Tibial nerve (tissue), 4 donors: ENCODE results near the gene DPP7. TPM values are rescaled to one million over a fixed set of nuclear protein-coding genes. Genes with fewer than 3 reads are reported as not detected.

Experiments
- DNase-seq, 2 donors: peaks; one replicate each; pipeline ENCODE4 v3.0.0-alpha.2; 2019; ENCODE audit warnings: low spot score in 2 of 2
- H3K27ac ChIP-seq, 4 donors: fragments of 200-600 bp; sonication (generic) in 3 of 4; one replicate each; pipeline ENCODE4 v1.5.1; 2017 to 2019; ENCODE audit warnings: mild to moderate bottlenecking in 1 of 4
- H3K27me3 ChIP-seq, 2 donors: fragments of 200-600 bp; sonication (generic) in 1 of 2; one replicate each; pipeline versions ENCODE4 v1.5.1 to v1.6.0; 2017 to 2019
- H3K36me3 ChIP-seq, 3 donors: fragments of 200-600 bp; sonication (generic); one replicate each; pipeline ENCODE4 v1.5.1; 2018 to 2019
- H3K4me1 ChIP-seq, 4 donors: fragments of 200-600 bp; sonication (generic) in 3 of 4; one replicate each; pipeline ENCODE4 v1.5.1; 2017 to 2019
- H3K4me3 ChIP-seq, 4 donors: fragments of 200-600 bp; sonication (generic) in 3 of 4; one replicate each; pipeline ENCODE4 v1.5.1; 2017 to 2019; ENCODE audit warnings: mild to moderate bottlenecking in 1 of 4, moderate library complexity in 1 of 4
- H3K9me3 ChIP-seq, 4 donors: fragments of 200-600 bp; sonication (generic) in 3 of 4; one replicate each; pipeline ENCODE4 v1.5.1; 2017 to 2019
- EP300 ChIP-seq, 2 donors: sonication (generic); formaldehyde crosslinking; IDR thresholded peaks; one replicate each; pipeline ENCODE4 v1.6.1; 2017; ENCODE audit warnings: antibody characterized with exemption in 2 of 2, mild to moderate bottlenecking in 1 of 2
- POLR2A ChIP-seq, 2 donors: fragments of 450-650 bp; IDR thresholded peaks; one replicate each; pipeline ENCODE4 v1.6.1; 2017; ENCODE audit warnings: antibody characterized with exemption in 2 of 2, mild to moderate bottlenecking in 2 of 2, moderate library complexity in 2 of 2
- WGBS, 2 donors: methylation state at CpG; one replicate each; pipeline ENCODE4 v1.1.5; 2018; 5-methylcytosine and 5-hydroxymethylcytosine counted together
- total RNA-seq, 4 donors: library from RNA; depleted of rRNA; stranded (reverse); fragments of >200 nt; gene quantifications; one replicate each; pipeline ENCODE4 v1.1.0, GENCODE V29; 2016
- TF ChIP-seq, protein P1 (sequence below), 5 experiments: fragments of 200-600 bp in 3 of 5; fragments of 450-650 bp in 2 of 5; sonication (generic) in 3 of 5; IDR thresholded peaks; one replicate each; pipeline ENCODE4 v1.5.1; 2016 to 2019; ENCODE audit warnings: antibody characterized with exemption in 5 of 5, mild to moderate bottlenecking in 3 of 5, moderate library complexity in 2 of 5

The DPP7 gene
- total RNA-seq, 4 donors from 2014 or later = 74.7 to 272 (median 145) TPM

DNA sequence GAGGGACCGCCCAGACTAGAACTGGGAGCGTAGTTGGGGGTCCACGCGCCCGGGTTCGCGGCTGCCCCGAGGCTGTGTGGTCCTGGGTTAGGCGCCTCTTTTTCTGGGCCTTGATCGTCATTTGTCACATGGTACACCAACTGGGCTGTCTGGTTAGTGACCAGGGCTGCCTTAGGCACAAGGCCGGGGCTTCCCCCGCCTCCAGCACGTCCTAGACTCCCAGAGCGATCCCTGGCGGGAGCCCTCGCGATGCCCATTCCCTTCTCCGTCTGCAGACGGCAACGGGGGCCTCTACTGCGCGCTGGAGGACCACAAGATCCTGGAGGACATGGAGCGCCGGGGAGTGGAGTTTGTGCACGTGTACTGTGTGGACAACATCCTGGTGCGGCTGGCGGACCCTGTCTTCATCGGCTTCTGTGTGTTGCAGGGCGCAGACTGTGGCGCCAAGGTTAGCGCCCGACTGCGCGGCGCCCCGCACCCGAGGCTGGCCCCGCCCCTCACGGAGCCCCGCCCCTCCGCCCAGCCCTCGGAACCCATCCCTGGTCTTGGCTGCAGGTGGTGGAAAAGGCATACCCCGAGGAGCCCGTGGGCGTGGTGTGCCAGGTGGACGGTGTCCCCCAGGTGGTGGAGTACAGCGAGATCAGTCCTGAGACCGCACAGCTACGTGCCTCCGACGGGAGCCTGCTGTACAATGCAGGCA is 35.7 kb downstream of the DPP7 start:
- H3K36me3 ChIP-seq = peaks cover 0 to 56% (median 24%) of the 10 kb centered on the region in 3 donors
- H3K27ac ChIP-seq = peak overlapping the region in 2 of 4 donors; percentile 81 to 89
- H3K27me3 ChIP-seq = peaks cover 0 to 4% of the 10 kb centered on the region in 2 donors
- peak overlapping the region in 2 of 4 donors; percentile 48 to 82 for H3K4me3 ChIP-seq
- TF ChIP-seq EP300 (IDR thresholded peaks at IDR 0.05) (no peak), POLR2A (IDR thresholded peaks at IDR 0.05) (no peak)
- TF ChIP-seq, protein P1, sequence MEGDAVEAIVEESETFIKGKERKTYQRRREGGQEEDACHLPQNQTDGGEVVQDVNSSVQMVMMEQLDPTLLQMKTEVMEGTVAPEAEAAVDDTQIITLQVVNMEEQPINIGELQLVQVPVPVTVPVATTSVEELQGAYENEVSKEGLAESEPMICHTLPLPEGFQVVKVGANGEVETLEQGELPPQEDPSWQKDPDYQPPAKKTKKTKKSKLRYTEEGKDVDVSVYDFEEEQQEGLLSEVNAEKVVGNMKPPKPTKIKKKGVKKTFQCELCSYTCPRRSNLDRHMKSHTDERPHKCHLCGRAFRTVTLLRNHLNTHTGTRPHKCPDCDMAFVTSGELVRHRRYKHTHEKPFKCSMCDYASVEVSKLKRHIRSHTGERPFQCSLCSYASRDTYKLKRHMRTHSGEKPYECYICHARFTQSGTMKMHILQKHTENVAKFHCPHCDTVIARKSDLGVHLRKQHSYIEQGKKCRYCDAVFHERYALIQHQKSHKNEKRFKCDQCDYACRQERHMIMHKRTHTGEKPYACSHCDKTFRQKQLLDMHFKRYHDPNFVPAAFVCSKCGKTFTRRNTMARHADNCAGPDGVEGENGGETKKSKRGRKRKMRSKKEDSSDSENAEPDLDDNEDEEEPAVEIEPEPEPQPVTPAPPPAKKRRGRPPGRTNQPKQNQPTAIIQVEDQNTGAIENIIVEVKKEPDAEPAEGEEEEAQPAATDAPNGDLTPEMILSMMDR (IDR thresholded peaks at IDR 0.05) = no peak
- DNase-seq = no peak
- H3K4me1 ChIP-seq = peaks cover 0 to 25% (median 13%) of the 10 kb centered on the region in 4 donors
- no peaks in the 10 kb centered on the region for H3K9me3 ChIP-seq
- 40 to 59% methylated on average over 37 to 43 of the region's 51 CpGs for WGBS, 2 donors

DNA sequence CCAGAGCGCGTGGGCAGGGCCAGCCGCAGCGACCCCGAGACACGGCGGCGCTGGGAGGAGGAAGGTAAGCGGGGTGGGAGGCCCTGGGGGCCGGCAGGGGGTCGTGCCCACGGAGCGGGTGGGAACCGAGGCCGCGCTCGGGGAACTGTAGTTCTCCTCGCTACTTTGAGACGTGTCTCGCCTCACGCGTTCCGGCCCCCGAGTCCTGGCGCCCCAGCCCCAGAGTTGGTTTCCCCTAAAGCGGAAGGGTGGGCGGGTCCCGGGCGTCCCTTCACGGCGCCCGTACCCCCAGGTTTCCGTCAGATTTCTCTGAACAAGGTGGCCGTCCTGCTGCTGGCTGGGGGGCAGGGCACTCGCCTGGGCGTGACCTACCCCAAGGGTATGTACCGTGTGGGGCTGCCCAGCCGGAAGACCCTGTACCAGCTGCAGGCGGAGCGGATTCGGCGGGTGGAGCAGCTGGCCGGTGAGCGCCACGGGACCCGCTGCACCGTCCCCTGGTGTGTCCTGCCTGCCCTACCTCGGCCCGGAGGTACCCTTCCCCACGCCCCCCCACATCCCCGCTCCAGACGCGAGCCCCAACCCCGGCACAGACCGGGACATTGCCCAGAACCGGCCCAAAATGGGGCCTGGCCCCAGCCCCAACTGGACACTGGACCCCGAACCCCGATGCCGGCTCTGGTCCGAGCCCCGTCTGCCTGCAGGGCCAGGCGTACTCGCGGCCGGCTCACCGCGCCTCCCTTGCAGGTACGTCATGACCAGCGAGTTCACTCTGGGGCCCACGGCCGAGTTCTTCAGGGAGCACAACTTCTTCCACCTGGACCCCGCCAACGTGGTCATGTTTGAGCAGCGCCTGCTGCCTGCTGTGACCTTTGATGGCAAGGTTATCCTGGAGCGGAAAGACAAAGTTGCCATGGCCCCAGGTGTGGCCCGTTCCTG is 36.5 kb downstream of the DPP7 start:
- TF ChIP-seq, protein P1 (IDR thresholded peaks at IDR 0.05) = no peak
- TF ChIP-seq POLR2A (IDR thresholded peaks at IDR 0.05) (no peak), EP300 (IDR thresholded peaks at IDR 0.05) (no peak)
- 19 to 41% methylated on average over 15 to 43 of the region's 76 CpGs for WGBS, 2 donors
- Histone ChIP-seq H3K27ac (peak overlapping the region; percentile 11 to 89 (median 65)), H3K27me3 (peaks cover 0 to 4% of the 10 kb centered on the region in 2 donors), H3K36me3 (peaks cover 0 to 48% (median 24%) of the 10 kb centered on the region in 3 donors), H3K9me3 (no peaks in the 10 kb centered on the region), H3K4me3 (peak overlapping the region; percentile 43 to 82 (median 56)), H3K4me1 (peaks cover 0 to 25% (median 13%) of the 10 kb centered on the region in 4 donors)
- DNase-seq = no peak

DNA sequence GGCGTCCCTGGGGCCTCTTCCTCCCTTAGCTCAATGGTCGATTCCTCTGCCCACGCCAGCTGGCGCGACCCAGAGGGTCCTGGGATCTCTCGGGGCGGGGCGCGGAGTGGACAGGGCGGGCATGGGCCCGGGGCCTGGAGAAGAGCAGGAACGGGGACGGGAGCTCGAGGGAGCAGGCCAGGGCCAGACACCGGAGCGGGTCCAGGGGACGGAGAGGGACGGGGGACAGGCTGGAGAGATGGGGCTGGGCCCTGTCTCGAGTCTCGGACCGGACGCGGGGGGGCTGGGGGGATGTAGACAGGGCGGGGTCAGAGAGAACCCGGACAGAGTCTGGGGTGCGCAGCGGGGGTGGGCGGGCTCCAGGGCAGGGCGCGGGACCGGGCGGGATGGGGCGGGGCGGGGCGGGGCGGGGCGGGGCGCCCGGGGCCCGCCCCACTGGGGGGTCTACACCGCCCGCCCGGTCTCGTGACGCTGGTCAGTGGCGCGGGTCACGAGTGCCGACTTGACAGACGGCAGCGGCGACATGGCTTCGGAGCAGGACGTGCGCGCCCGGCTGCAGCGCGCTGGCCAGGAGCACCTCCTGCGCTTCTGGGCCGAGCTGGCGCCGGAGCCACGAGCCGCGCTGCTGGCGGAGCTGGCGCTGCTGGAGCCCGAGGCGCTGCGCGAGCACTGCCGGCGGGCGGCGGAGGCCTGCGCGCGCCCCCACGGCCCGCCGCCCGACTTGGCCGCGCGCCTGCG is 37.4 kb downstream of the DPP7 start, which contains the start of gene UAP1L1:
Gene UAP1L1, plus strand, starts transcription at position 508 of the 738 bp plus-strand sequence. Its CDS starts 16 bp downstream, at position 524.
- peak within 1 kb of the TSS; percentile 37 to 89 (median 82) for H3K27ac ChIP-seq
- H3K27me3 ChIP-seq = peaks cover 0 to 4% of the 10 kb centered on the region in 2 donors
- peak; percentile 65 to 77 for DNase-seq
- peaks cover 0 to 28% (median 13%) of the 10 kb centered on the region in 4 donors for H3K4me1 ChIP-seq
- WGBS, 2 donors = 0 to 1% methylated on average over 31 to 32 of the region's 87 CpGs
- TF ChIP-seq POLR2A (IDR thresholded peaks at IDR 0.05) = peak; percentile 73 to 75
- peak in 1 of 2 donors; percentile 75 for TF ChIP-seq EP300 (IDR thresholded peaks at IDR 0.05)
- TF ChIP-seq, protein P1 (IDR thresholded peaks at IDR 0.05) = no peak
- H3K36me3 ChIP-seq = peaks cover 0 to 39% (median 21%) of the 10 kb centered on the region in 3 donors
- H3K4me3 ChIP-seq = peak within 1 kb of the TSS; percentile 43 to 82 (median 56)
- H3K9me3 ChIP-seq = no peaks in the 10 kb centered on the region

DNA sequence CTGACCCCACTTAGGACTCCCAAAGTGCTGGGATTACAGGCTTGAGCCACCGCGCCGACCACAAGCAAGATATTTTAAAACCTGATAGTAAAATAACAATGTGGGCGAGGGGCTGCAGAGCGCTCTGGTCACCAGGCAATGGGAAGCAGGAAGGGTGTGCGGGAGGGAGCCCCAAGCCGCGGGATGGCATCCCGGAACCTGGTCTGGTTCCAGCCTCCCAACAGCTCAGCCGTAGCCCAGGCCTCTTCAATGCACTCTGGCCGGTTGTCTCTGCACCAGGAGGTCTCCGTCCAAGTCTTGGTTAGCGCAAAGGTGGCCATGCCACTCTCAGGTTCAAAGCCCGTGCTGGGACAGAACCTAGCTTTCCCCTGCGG is 37.9 kb downstream of the DPP7 start:
- H3K27me3 ChIP-seq = peaks cover 0 to 4% of the 10 kb centered on the region in 2 donors
- no peak for TF ChIP-seq EP300 (IDR thresholded peaks at IDR 0.05)
- TF ChIP-seq, protein P1 (IDR thresholded peaks at IDR 0.05) = no peak
- TF ChIP-seq POLR2A (IDR thresholded peaks at IDR 0.05) = no peak
- H3K36me3 ChIP-seq = peaks cover 0 to 34% (median 21%) of the 10 kb centered on the region in 3 donors
- no peak for DNase-seq
- peaks cover 0 to 33% (median 13%) of the 10 kb centered on the region in 4 donors for H3K4me1 ChIP-seq
- peak overlapping the region; percentile 23 to 82 (median 54) for H3K4me3 ChIP-seq
- no peaks in the 10 kb centered on the region for H3K9me3 ChIP-seq
- H3K27ac ChIP-seq = peak overlapping the region; percentile 37 to 89 (median 82)
- WGBS, 2 donors = 58 to 82% methylated on average over 6 to 13 of the region's 15 CpGs
